Stimulated activated CD4-positive, alpha-beta T cell treated with anti-CD3 and anti-CD28 coated beads, TNF-alpha, amount 100 ng/mL, for 4 hours (primary cell): Measurements from ENCODE around the gene CHMP2B.
A peak's percentile ranks its signal among the peaks of the same experiment; 100 is the strongest.

Source experiments
- DNase-seq, 3 experiments: peaks; one replicate each; pipeline ENCODE4 v3.0.0-alpha.2; 2020; ENCODE audit warnings: low read depth in 3 of 3

The CHMP2B gene

GRCh38 chr3:87227104-87227834 is at the start of gene CHMP2B:
Gene CHMP2B, plus strand, starts transcription at chr3:87227309. Its CDS starts 214 bp downstream, at chr3:87227523.
- DNase-seq: peak; percentile 82 to 85 (median 84)

- no peak for DNase-seq
Measured at GRCh38 chr3:87179642-87180041, 47.5 kb upstream of the CHMP2B start.

GRCh38 chr3:87181551-87181950 is 45.6 kb upstream of the CHMP2B start:
- no peak for DNase-seq

GRCh38 chr3:87182023-87182422 is 45.1 kb upstream of the CHMP2B start:
- no peak for DNase-seq

GRCh38 chr3:87186608-87187159 is 40.4 kb upstream of the CHMP2B start:
- DNase-seq: no peak

GRCh38 chr3:87191175-87191574 is 35.9 kb upstream of the CHMP2B start:
- DNase-seq: no peak

- DNase-seq: no peak
Measured at GRCh38 chr3:87191641-87192040, 35.5 kb upstream of the CHMP2B start.

- no peak for DNase-seq
Measured at GRCh38 chr3:87196879-87197278, 30.2 kb upstream of the CHMP2B start.

- no peak for DNase-seq
Measured at GRCh38 chr3:87197531-87197930, 29.6 kb upstream of the CHMP2B start.

- DNase-seq: no peak
Measured at GRCh38 chr3:87198774-87199173, 28.3 kb upstream of the CHMP2B start.

GRCh38 chr3:87199628-87200027 is 27.5 kb upstream of the CHMP2B start:
- DNase-seq: no peak

GRCh38 chr3:87200060-87200647 is 27.0 kb upstream of the CHMP2B start:
- no peak for DNase-seq

- no peak for DNase-seq
Measured at GRCh38 chr3:87201727-87202126, 25.4 kb upstream of the CHMP2B start.

- DNase-seq: no peak
Measured at GRCh38 chr3:87203809-87204208, 23.3 kb upstream of the CHMP2B start.

- DNase-seq: no peak
Measured at GRCh38 chr3:87206070-87206469, 21.0 kb upstream of the CHMP2B start.

GRCh38 chr3:87206635-87207034 is 20.5 kb upstream of the CHMP2B start:
- no peak for DNase-seq

GRCh38 chr3:87207460-87207859 is 19.6 kb upstream of the CHMP2B start:
- DNase-seq: no peak

GRCh38 chr3:87209111-87209510 is 18.0 kb upstream of the CHMP2B start:
- no peak for DNase-seq

- DNase-seq: no peak
Measured at GRCh38 chr3:87218560-87218959, 8.5 kb upstream of the CHMP2B start.

GRCh38 chr3:87219611-87220010 is 7.5 kb upstream of the CHMP2B start:
- DNase-seq: no peak

- no peak for DNase-seq
Measured at GRCh38 chr3:87225659-87226058, 1.4 kb upstream of the CHMP2B start.

GRCh38 chr3:87227835-87228144 is 681 bp downstream of the CHMP2B start:
- DNase-seq: no peak

- DNase-seq: no peak
Measured at GRCh38 chr3:87228316-87228715, 1.2 kb downstream of the CHMP2B start.

- DNase-seq: no peak
Measured at GRCh38 chr3:87229113-87229512, 2.0 kb downstream of the CHMP2B start.
